Activated CD8-positive, alpha-beta memory T cell treated with anti-CD3 and anti-CD28 coated beads, Interleukin-2, amount 50 U/mL, for 1 hour (primary cell): ENCODE measurements around the gene TSPAN9.

Experiments used
- DNase-seq: peaks from one replicate; pipeline ENCODE4 v3.0.0-alpha.2; 2020; ENCODE audit errors: extremely low read depth

The TSPAN9 gene

DNA sequence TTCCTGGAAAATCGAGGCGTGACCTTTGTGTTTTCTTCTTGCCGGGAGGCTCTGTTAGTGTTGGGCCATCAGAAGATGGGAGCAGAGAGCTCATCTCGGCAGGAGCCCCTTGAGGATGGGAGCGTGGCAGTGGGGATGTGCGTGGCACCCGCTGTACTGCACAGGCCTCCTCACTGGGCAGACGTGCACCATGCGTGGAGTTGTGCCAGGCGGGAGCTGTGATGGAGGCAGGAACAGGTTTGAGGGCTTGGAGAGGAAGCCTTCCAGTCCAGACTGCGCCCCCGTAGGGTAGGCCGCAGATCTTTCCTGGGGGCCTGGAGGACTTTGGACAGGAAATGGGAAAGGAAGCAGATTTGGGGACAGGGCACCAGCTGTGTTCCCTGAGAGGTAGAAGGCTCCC is 197.5 kb downstream of the TSPAN9 start:
- no peak for DNase-seq

DNA sequence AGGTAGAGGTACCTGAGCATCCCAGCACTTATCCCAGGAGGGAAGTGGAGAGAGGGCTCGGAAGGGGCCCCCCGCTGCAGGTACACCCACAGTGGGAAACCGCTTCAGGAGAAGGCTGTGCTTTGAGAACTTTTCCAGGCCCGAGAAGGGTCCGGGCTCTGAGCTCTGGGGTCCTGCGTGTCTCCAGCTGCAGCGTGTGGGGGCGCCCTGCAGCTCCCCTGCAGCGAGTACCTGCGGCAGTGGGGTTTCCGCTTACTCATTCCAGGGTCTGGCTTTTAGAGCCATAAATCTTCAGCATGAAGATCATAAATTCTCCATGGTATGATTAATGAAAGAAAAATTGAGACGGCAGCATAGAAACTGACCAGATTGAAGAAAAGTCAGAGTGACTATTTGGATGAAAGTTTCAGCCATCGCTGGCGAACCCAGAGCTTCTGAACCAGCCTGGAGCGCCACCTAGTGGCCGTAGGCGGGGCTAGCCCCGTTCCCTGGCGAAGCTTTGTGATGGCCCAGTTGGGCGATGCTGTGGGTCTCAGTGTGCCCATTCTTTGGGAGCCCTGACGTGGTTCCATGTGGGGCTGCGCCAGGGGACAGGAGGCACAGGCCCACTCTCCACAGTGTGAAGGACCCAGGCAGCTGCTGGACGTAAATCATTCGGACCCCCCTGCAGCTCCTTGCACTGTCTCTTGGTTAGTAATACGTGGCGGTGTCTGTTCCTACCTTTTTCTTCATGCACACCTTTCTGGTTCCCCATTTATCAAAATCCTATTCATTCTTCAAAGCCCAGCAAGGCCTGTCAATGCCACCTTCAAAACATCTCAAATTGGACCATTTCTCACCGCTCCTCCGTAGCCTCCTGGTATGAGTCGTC is 198.2 kb downstream of the TSPAN9 start:
- peak; percentile 11 for DNase-seq

DNA sequence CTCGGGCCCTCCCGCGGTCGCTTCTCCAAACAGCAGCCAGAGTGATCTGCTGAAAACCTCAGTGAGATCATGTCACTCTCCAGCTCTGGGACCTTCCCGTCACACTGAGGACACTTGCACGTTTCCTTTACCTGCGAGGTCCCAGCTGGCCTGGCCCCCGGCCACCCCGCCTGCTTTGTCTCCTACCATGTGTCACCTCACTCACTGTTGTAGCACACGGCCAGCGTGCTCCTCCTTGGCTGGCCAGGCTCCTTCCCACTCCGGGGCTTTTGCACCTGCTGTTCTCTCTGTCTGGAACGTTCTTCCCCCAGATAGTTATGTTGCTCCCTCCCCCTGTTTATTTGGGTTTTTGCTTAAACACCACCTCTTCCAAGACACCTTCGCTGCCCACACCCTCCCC is 199.0 kb downstream of the TSPAN9 start:
- DNase-seq, result no peak

DNA sequence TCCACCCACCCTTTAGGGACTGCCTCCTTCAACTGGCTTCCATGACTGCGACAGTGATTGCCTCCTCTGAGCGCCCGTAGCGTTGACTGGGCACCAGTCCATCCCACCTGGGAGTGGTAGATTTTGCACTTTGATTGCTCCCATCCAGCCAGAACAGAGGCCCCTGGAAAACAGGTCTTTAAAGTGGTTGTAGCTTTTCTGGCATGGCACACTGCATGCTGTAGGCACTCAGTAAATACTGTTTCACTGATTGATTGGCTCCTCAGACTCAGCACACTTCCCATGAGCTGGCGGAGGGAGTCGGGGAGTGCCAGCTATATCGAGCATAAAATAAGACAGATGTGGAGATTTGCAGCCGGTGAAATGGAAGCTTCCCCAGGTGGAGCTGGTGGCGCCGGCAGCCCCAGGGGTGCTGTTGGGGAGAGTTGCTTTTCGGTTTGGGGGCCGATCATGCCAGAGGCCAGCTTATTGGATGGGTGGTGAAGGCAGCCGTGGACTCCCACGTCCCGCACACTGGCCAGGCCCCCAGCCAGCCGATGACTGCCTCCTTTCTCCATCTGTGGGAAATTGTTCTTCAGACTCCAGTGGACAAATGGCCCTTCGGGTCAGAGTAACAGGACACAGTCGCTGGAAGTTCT is 200.2 kb downstream of the TSPAN9 start:
- no peak for DNase-seq

DNA sequence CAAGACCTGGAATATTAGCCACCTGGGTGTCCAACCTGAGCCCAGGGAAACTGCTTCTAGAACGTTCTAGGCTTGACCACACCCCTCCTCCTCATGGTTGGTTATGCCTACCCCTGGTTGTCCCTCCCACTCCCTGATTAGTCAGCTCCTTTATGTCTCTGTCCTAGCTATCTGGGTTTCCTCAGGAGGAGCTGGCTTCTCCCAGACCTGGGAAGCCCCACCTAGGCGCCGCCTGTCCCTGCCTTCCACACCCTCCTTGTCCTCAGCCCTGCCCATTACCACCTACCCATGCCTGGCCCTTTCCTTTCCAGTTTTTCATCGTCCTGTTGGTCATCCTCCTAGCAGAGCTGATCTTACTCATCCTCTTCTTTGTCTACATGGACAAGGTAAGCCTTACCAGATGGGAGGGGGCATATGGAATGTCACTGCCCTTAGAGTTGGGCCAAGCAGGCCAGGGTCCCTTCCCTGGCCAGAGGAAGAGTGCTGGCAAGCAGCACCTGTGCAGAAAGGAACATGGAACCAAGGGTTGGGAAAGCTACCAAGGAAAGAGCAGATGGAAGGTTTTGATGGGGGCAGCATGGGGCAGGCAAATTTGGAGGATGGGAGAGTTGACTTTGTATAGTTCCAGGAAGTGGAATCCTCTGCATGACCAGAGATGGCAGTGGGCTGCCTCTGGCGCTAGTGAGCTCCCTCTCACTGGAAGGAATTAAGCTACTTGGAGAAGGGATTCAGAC is 201.7 kb downstream of the TSPAN9 start:
- no peak for DNase-seq

DNA sequence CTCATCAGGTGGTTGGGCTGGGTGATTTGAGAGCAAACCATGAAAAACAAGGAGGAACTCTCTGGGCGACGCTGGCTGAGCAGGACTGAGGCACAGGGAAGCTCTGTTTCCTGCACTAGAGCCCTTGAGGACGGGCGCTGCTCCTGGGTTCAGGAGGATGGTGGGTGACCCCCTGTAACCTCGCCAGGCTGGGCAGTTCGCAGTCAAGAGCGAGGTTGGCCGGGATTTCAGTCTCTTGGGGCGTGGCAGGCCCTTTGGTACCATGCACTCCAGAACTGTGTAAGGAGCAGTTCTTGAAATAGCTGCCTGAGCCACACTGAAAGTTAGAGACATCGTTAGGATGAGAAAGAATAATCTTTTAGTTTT is 202.2 kb downstream of the TSPAN9 start:
- DNase-seq, result no peak

DNA sequence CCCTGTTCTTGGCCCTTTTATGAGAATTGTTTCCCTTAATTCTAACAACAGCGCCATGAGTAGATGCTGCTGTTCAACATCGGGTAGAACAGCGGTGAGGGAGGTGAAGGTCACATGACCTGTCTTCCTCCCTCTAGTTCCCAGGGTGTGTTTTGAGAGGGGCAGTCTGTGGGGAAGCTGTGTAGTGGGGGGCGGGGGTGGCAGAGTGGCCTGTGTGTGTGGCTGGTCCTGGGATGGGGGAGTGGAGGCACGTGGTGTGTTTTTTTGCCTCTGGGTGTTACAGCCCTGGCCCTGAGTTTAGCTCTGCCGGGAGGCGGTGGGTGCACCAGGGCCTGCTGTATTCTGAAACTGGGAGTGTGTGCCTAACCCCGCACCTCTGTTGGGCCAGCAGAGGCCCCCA is 202.7 kb downstream of the TSPAN9 start:
- DNase-seq, result no peak

DNA sequence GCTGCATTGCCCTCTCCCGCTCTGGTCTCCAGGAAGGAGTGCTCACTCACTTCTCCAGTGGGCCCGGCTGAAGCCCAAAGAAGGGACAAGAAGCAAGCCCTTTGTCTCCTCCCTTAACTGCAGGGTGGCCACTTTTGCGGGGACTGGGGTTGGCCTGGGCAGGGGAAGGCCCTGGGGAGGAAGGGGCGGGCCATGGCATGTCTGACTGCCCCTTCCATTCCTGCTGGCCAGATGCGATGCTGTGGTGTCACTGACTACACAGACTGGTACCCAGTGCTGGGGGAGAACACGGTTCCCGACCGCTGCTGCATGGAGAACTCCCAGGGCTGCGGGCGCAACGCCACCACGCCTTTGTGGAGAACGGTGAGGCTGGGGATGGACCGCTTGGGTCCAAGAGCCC is 203.8 kb downstream of the TSPAN9 start:
- no peak for DNase-seq

DNA sequence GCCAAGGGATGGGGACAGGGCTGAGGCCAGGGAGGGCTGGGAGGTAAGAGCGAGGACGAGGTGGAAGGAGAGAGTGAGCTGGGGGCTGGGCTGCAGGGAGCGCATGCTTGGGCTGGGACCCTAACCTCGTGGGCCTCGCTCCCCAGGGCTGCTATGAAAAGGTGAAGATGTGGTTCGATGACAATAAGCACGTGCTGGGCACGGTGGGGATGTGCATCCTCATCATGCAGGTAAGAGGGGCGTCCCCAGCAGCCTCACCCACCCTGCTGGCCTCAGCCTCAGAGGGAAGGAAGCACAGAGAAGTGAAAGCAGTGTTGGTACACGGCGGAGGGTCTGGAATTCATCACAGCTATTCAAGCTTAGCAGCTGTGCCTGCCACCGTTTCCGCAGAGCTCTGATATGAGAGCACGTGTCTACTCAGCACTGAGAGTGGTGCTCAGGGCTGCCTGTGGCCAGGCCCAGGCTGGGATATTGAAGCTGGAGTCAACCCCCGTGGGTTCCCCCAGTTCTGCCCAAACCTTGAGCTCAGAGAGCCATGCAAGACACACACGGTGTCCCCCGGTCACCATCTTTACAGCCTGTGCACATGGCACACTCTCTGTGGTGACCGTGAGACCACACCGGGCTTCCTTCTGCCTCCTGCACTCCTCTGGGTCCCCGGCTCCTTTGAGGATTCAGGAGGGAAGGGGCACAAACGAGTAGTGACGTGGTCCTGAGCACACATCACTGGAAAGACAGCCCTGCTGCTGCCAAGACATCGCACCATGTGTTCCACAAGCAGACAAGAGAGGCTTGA is 204.6 kb downstream of the TSPAN9 start:
- no peak for DNase-seq

DNA sequence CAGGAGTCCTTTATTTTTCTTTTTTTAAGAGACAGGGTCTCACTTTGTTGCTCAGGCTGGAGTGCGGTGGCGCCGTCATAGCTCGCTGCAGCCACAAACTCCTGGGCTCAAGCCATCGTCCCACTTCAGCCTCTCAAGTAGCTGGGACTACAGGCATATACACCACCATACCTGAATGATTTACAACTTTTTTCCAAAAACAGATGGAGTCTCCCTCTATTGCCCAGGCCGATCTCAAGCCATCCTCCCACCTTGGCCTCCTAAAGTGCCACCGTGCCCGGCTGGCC is 205.1 kb downstream of the TSPAN9 start:
- DNase-seq, result no peak

DNA sequence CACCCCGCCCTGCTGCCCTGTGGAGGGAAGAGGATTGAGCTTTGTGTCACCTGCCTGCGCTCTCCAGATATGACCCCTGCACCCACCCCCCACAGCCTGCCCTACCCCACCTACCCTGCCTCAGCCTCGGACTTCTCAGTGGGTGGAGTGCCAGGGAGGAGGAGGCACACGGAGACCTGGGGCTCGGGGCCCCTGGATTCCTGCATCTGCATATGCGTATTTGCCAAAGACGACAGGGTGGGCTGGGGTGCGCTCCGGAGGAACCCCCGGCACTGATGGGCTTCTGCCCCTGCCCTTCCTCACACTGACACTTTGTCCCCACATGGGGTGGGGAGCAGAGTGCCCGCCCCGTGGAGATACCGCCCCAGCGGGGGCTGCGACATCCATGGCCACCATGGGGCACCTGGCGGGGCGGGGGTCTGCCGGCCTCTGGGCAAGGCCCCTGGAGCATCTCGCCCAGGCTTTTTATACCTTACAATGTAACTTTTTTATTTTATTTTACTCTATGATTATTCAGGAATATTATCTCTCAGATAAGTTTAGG is 206.0 kb downstream of the TSPAN9 start:
- no peak for DNase-seq

DNA sequence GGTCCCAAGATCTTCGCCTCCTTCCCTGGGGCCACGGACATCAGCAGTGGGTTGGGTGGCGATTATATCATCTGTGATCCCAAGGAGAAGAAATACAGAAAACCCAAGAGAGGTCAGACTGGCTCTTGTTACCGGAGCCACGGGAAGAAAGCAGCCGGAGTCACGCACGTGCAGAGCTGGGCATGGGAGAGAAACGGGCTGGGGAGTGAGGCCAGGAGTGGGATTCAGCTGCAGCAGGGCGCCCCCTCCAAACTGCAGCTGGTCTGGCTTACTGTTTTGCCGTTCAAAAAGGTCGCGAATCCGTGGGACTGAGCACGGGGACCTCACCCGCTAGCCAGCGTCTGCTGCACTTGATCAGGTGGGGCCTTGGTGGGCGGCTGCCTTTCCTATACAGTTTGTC is 207.2 kb downstream of the TSPAN9 start:
- DNase-seq, result no peak

DNA sequence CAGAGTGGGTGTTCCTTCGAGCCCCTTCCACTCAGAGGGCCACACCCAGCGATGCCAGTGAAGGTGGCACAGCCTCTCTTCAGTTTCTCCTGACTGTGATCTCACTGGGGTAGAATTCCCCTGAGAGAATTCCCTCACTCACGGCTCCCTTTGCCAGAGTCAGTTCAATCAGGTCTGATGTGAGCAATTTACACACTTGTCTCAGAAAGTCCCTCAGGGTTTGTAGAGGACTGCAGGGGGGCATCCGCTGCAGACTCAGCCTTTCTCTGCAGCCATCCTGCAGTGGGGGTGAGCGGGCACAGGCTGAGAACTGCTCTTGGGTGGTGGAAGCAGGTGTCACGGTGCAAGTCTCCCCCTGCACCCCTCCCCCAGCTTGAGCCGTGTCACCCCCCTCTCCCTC is 208.4 kb downstream of the TSPAN9 start:
- DNase-seq, result no peak

DNA sequence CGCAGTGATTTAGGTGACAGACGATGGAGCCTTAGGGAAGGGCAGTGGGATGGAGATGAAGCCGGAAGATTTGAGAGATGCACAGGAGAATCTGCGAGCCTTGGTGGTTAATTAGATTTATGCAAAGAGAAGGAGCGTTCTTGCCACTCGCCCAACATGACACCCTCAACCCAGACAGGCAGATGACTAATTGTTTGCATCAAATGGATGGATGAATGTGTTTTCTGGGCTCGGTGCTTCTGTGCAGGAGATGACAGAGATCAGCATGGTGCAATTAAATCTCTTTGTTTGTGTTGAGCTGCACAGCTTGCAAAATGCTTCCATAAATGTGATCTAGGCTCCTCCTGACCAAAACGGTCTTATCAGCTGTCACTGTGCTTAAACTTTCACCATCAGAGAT is 211.5 kb downstream of the TSPAN9 start:
- no peak for DNase-seq

DNA sequence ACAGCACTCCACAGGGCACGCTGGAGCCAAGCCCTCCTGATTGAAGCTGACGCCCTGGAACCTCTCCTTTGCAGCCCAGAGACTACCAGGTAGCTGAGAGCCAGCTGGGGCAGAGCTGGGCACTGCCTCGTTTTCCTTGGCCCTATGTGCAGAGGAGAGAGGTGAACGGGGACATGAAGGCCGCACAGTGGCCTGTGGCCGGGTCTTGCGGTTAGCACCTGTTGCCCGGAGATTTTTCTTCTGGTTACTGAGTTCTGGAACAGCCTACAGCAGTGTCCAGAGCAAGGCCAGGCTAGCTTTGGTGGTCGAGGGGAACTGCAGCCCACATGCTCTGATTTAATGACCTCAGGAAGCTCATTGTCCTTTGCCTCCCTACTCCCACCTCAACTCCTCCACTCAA is 212.5 kb downstream of the TSPAN9 start:
- no peak for DNase-seq

DNA sequence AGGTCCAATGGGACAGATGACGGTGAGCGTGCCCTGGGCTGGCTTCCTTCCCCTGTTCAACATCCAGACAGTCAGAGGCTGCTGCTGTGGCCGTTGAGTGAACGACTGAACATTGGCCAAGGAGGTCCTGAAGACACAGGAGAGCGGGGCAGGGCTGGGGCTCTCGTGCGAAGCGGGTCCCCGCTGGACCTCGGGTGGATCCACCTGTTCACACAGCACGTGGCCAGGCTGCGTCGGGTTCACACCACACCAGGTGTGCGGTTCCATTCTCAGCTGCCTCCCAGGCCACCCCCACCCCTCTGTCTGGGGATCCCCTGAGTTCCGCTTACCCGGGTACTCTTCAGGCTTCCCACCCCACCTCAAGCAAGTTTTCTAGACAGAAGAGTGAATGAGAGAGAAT is 214.8 kb downstream of the TSPAN9 start:
- no peak for DNase-seq

DNA sequence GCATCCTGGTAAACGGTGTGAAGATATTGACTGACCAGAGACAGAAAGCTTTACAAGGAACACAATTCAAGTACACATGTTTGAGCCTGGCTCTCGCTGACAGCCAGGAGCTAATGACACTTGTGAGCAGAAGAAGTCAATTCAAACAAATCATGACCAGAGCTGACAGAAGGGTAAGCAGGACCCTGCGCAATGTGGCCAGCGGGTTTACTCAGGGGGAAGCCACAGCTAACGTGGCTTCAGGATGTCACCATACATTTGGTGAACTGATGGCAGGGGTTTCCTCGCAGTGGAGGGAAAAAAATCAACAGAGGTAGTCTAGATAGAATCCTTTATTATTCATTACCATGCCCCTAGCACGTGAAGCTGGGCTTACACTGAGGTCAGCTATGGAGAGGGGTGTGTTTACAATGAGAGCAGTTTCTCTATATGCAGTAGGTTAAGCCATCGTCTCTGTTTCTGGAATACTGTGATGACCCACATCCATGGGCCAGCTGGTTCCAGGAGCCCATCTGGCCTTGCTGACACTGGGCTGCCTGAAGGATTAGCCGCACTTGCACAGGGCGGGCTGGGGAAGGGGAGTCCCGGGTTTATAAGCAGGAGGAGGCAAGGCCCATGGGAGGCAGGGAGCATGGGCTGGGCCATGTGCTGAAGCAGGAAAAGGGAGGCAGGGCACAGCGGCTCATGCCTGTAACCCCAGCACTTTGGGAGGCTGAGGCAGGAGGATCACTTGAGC is 215.7 kb downstream of the TSPAN9 start:
- DNase-seq, result no peak

DNA sequence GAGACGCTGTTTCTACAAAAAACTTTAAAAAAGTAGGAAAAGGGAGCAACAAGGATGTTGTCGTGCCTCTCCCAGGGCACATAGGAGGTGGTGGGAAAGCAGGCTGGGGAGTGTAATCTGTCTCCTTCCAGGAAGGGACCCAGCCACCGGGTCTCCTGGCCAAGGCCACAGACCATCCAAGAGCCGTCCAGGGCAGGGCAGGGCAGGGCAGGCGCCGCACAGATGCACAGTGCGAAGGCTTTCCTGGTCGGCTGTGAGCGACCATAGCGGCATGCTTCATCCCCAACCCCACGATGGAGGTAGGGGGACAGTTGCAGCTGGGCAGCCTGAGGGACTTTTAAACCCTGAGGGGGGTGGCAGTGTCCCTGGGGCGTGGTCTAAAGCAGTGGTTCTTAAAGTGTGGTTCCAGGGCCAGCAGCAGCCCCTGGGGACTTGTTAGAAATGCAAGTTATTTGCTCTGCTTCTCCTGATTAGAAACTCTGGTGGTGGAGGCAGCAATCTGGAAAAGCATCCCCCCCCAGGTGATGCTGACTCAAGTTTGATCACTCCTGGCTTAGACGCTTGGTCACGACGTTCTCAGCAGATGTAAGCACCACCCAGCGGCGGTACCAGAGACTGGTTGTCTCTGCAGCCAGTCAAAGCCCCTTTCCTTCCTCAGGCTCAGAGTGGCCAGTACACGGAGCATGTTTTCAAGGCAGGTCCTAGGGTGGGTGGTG is 216.4 kb downstream of the TSPAN9 start:
- no peak for DNase-seq

DNA sequence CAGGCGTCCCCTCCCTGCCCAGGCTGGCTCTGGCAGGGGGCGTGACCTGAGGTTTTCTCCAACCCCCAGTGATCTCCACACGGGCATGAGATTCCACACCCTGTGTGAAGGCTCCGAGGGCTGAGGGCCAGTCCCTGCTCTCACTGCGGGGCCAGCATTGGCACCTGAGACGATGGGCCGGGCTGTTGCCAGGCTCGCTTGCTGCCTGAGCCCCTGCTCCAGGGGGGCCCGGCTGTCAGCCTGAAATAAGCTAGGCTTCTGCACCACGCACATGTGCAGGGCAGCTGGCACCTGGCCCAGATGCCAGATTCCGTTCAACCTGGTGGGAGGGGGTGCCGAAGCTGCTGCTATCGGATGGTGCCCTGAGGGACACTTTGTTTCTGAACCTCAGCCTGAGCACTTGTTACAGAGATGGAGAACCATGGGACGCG is 217.3 kb downstream of the TSPAN9 start:
- DNase-seq, result no peak

DNA sequence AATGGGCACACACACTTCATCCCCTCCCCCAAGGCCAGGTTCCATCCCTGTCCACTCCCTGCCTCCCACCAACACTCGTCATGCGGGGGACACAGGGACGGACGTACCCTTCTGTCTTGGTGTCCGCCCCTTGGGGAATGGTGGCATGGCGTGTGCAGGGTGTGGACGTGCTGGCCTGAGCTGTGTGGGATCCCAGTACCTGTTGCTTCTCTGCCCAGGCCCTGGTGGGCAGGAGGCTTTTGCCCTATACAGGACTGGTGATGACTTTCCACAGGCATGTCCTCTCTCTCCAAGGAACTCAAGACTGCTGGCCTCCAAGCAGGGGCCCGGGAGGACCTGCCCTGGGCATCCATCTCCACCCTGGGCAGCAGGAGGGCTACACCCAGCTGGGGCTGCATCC is 218.0 kb downstream of the TSPAN9 start:
- no peak for DNase-seq
